ENCODE data around the gene SH3PXD2A. TPM values are rescaled to one million over a fixed set of nuclear protein-coding genes. Genes with fewer than 3 reads are reported as not detected.
A peak's percentile ranks its signal among the peaks of the same experiment; 100 is the strongest.

SH3PXD2A gene
- total RNA-seq, 1 donor from 2014 or later: 38.6 TPM

GRCh38 chr10:103649654-103650423 lies 205.5 kb downstream of the SH3PXD2A start:
- DNase-seq (ENCODE audit: extremely low spot score, unreplicated experiment): no peak
- Mint-ChIP-seq H3K9me3 (no peaks in the 10 kb centered on the region), H3K36me3 (peaks cover 6% of the 10 kb centered on the region), H3K4me3 (no peak overlapping the region), H3K4me1 (ENCODE audit: unreplicated experiment) (peaks cover 44% of the 10 kb centered on the region), H3K27me3 (no peaks in the 10 kb centered on the region), H3K27ac (peak overlapping the region; percentile 69)
- TF ChIP-seq CTCF (conservative IDR thresholded peaks at IDR 0.05): no peak

DNA sequence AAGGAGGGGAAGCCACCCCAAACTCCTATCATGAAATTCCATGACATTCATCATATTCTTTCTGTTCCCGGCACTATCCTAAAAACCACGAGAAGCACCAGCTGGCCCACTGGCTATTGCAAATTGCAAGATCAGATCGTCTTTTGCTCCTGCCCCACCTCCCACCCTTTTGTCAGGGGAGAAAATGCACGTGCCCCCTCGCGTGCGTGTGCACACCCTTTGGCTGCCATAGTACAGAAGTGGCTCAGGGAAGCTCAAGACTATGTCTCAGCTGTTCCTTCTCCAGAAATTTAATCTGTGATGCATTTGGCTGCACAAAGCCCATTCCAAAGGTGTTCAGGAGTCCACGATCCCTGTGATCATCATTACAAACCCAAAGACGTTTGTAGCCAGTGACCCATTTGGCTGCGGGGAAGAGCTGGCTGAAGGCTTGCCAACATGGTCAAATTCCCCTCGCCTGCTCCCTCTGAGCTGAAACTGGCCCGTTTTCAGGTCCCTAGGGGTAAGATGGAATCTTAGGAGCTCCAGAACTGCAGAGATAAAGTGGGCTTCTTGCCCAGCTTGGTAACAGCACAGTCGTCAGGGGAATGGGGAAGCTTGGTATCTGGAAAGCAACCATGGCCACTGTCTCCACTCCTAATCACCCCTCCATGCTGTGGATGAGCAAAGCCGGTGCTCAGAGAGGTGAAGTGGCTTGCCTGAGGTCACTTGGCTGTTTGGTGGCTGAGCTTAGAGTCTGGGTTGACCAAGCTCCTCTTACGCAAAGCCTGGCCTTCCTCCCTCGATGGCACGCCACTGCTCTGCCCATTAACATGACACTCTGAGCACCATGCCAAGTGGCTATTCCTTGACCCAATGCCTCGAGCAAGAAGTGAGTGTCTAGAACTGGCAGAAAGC lies 206.5 kb downstream of the SH3PXD2A start:
- no peak for DNase-seq (ENCODE audit: extremely low spot score, unreplicated experiment)
- no peak for TF ChIP-seq CTCF (conservative IDR thresholded peaks at IDR 0.05)
- no peak overlapping the region for H3K4me3 Mint-ChIP-seq
- no peaks in the 10 kb centered on the region for H3K27me3 Mint-ChIP-seq
- no peak overlapping the region for H3K27ac Mint-ChIP-seq
- H3K4me1 Mint-ChIP-seq (ENCODE audit: unreplicated experiment): peaks cover 42% of the 10 kb centered on the region
- H3K9me3 Mint-ChIP-seq: no peaks in the 10 kb centered on the region
- H3K36me3 Mint-ChIP-seq: peaks cover 6% of the 10 kb centered on the region

DNA sequence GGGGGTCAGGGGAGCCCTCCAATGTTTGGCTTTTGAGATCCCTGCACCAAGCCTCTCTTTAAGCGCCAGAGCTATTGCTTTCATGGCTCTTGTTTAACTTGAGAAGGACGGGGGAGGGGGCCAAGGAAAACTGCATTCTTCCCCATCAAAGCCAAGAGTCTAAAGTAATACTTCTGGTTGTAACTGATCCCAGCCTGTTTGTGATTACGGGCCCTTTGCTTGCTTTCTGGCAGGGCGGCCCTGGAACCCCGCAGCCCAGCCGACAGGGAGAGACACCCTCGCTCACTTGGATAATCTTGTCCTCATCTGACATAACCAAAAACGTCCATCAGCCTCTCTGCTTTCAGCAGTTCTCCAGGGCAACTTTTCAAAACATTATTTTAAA lies 207.1 kb downstream of the SH3PXD2A start:
- Mint-ChIP-seq H3K4me1 (ENCODE audit: unreplicated experiment) (peaks cover 45% of the 10 kb centered on the region), H3K9me3 (no peaks in the 10 kb centered on the region), H3K36me3 (peaks cover 10% of the 10 kb centered on the region), H3K27ac (peak overlapping the region; percentile 68), H3K27me3 (no peaks in the 10 kb centered on the region), H3K4me3 (no peak overlapping the region)
- no peak for TF ChIP-seq CTCF (conservative IDR thresholded peaks at IDR 0.05)
- DNase-seq (ENCODE audit: extremely low spot score, unreplicated experiment): no peak

DNA sequence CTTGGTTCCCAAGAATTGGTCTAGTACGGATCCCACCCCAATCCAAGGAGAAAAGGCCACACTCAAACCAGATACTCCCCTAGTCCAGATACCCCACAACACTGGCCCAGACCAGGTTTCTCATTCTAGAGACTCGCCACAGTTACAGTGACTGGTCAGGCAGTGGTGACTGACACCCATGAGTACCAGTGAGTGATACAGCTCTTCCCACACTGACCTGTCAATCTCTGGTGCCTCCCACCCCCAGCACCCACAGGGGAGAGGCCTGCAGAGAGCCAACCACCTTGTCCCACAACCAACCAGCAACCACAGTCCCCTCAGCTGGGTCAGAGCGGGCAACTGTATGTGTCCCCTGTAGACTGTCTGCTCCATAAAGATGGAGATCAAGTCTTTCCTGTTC lies 209.1 kb downstream of the SH3PXD2A start:
- Mint-ChIP-seq H3K4me3 (no peak overlapping the region), H3K27me3 (no peaks in the 10 kb centered on the region), H3K9me3 (no peaks in the 10 kb centered on the region), H3K4me1 (ENCODE audit: unreplicated experiment) (peaks cover 43% of the 10 kb centered on the region), H3K36me3 (peaks cover 12% of the 10 kb centered on the region), H3K27ac (no peak overlapping the region)
- no peak for TF ChIP-seq CTCF (conservative IDR thresholded peaks at IDR 0.05)
- DNase-seq (ENCODE audit: extremely low spot score, unreplicated experiment): no peak

DNA sequence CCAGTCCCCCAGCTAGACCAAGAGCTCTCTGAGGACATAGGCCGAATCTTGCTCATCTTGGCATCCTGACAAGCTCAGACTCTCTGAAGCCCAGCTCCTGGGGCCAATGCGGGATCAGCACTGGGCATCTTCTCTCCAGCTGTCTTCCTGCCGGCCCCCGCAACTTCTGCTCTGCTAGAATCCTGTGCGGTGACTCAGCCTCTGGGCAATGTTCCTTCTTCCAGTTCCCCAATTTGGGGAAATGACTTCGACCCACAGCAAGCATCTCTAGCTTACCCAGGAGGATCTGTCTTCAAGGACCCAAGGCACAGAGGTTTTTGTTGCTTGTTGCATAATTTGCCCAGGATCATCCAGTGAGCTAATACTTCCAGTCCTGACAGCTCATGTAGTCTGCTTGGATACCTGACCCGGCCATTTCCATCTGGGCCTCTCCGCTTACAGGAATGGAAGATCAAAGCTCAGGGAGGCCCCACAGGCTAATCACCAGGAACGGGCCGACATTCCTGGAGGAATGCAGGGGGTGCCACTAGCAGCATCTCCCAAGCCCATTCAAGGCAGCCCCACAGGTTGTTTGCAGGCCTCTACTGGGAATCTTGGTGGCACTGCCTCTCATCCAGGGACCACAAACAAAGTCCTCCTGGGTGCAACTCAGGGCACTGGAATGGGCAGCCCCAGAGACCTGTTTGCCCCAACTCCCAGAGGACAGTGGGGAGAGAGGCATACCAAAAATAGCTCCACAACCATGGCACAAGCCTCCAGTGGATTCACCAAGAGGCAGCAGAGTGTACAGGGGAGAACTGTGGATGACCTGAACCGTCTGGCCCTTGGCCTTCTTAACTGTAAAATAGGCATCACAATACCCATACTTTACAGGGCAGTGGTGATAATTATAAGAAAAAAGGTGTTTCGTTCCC lies 210.0 kb downstream of the SH3PXD2A start:
- DNase-seq (ENCODE audit: extremely low spot score, unreplicated experiment): no peak
- H3K27ac Mint-ChIP-seq: peak overlapping the region; percentile 42
- H3K27me3 Mint-ChIP-seq: no peaks in the 10 kb centered on the region
- no peaks in the 10 kb centered on the region for H3K9me3 Mint-ChIP-seq
- H3K4me3 Mint-ChIP-seq: no peak overlapping the region
- no peak for TF ChIP-seq CTCF (conservative IDR thresholded peaks at IDR 0.05)
- peaks cover 38% of the 10 kb centered on the region for H3K4me1 Mint-ChIP-seq (ENCODE audit: unreplicated experiment)
- peaks cover 12% of the 10 kb centered on the region for H3K36me3 Mint-ChIP-seq

All from type B pancreatic cell (in vitro differentiated cells).